Measurements from ENCODE around the gene LRP1B.
A peak's percentile ranks its signal among the peaks of the same experiment; 100 is the strongest.

LRP1B gene

GRCh38 chr2:142131010-142131669 lies at the start of gene LRP1B:
Gene LRP1B (minus strand): TSS chr2:142131016. CDS start chr2:142130729, 287 bp downstream.
- DNase-seq (ENCODE audit: low read depth) = no peak
- TF ChIP-seq CTCF (IDR thresholded peaks at IDR 0.05; ENCODE audit: control insufficient read depth, extremely low read depth, insufficient read depth) = no peak
- H3K4me3 ChIP-seq (ENCODE audit: low read depth, low read length) = peak within 1 kb of the TSS; percentile 21; the same call in 1 of the 2 replicates

GRCh38 chr2:142179686-142180085 lies 48.9 kb upstream of the LRP1B start:
- no peak for DNase-seq (ENCODE audit: low read depth)
- no peak overlapping the region for H3K4me3 ChIP-seq (ENCODE audit: low read depth, low read length)
- TF ChIP-seq CTCF (IDR thresholded peaks at IDR 0.05; ENCODE audit: control insufficient read depth, extremely low read depth, insufficient read depth) = no peak

- DNase-seq (ENCODE audit: low read depth) = no peak
- H3K4me3 ChIP-seq (ENCODE audit: low read depth, low read length) = no peak overlapping the region
- TF ChIP-seq CTCF (IDR thresholded peaks at IDR 0.05; ENCODE audit: control insufficient read depth, extremely low read depth, insufficient read depth) = no peak
Observed at GRCh38 chr2:142178604-142179003, 47.8 kb upstream of the LRP1B start.

- no peak for TF ChIP-seq CTCF (IDR thresholded peaks at IDR 0.05; ENCODE audit: control insufficient read depth, extremely low read depth, insufficient read depth)
- H3K4me3 ChIP-seq (ENCODE audit: low read depth, low read length) = no peak overlapping the region
- no peak for DNase-seq (ENCODE audit: low read depth)
Observed at GRCh38 chr2:142176941-142177340, 46.1 kb upstream of the LRP1B start.

GRCh38 chr2:142175813-142176338 lies 45.1 kb upstream of the LRP1B start:
- no peak for TF ChIP-seq CTCF (IDR thresholded peaks at IDR 0.05; ENCODE audit: control insufficient read depth, extremely low read depth, insufficient read depth)
- DNase-seq (ENCODE audit: low read depth) = no peak
- H3K4me3 ChIP-seq (ENCODE audit: low read depth, low read length) = no peak overlapping the region

GRCh38 chr2:142174176-142174575 lies 43.4 kb upstream of the LRP1B start:
- no peak for TF ChIP-seq CTCF (IDR thresholded peaks at IDR 0.05; ENCODE audit: control insufficient read depth, extremely low read depth, insufficient read depth)
- DNase-seq (ENCODE audit: low read depth) = no peak
- no peak overlapping the region for H3K4me3 ChIP-seq (ENCODE audit: low read depth, low read length)

- DNase-seq (ENCODE audit: low read depth) = no peak
- TF ChIP-seq CTCF (IDR thresholded peaks at IDR 0.05; ENCODE audit: control insufficient read depth, extremely low read depth, insufficient read depth) = no peak
- H3K4me3 ChIP-seq (ENCODE audit: low read depth, low read length) = no peak overlapping the region
Observed at GRCh38 chr2:142170847-142171246, 40.0 kb upstream of the LRP1B start.

Measured in LNCaP clone FGC (cell line).